Upper lobe of right lung (tissue), 1 donor: ENCODE results near the gene UAP1L1. TPM values are rescaled to one million over a fixed set of nuclear protein-coding genes. Genes with fewer than 3 reads are reported as not detected.
A peak's percentile ranks its signal among the peaks of the same experiment; 100 is the strongest.

Source experiments
- ATAC-seq: fragments of 200-7000 bp; cut with Tn5 transposase; one replicate; pipeline ENCODE4 v1.9.1; 2020; ENCODE audit warnings: mild to moderate bottlenecking, moderate library complexity
- DNase-seq: peaks from one replicate; pipeline ENCODE4 v3.0.0-alpha.2; 2020
- H3K27ac ChIP-seq: fragments of 200-600 bp; one replicate; pipeline ENCODE4 v1.8.0; 2022
- H3K27me3 ChIP-seq: fragments of 200-600 bp; one replicate; pipeline ENCODE4 v1.8.0; 2022; ENCODE audit warnings: mild to moderate bottlenecking
- H3K36me3 ChIP-seq: fragments of 200-600 bp; one replicate; pipeline ENCODE4 v1.8.0; 2022
- H3K4me1 ChIP-seq: fragments of 200-600 bp; one replicate; pipeline ENCODE4 v1.8.0; 2022
- H3K4me3 ChIP-seq: fragments of 200-600 bp; one replicate; pipeline ENCODE4 v1.8.0; 2022; ENCODE audit warnings: mild to moderate bottlenecking
- H3K9me3 ChIP-seq: fragments of 200-600 bp; one replicate; pipeline ENCODE4 v1.8.0; 2022
- CTCF ChIP-seq: fragments of 200-600 bp; IDR thresholded peaks from one replicate; pipeline ENCODE4 v1.8.0; 2022; ENCODE audit warnings: antibody characterized with exemption
- intact Hi-C: fragments of 100-400 bp; cut with DNase I; formaldehyde crosslinking; loops from one replicate; pipeline ENCODE4 v1.11.0; 2022
- total RNA-seq: library from RNA; stranded (reverse); fragmentation: NEBNext Ultra II Directional; extraction: Animal tissue kit (Norgen Biotek cat#: 25700); gene quantifications from one replicate; pipeline ENCODE4 v1.2.1, GENCODE V29; 2021
- donor health status: DM: no; HTN: yes; CAD: no; lungs with severe emphysema.

Gene UAP1L1
- total RNA-seq, 1 donor from 2014 or later: 30.7 TPM

DNA sequence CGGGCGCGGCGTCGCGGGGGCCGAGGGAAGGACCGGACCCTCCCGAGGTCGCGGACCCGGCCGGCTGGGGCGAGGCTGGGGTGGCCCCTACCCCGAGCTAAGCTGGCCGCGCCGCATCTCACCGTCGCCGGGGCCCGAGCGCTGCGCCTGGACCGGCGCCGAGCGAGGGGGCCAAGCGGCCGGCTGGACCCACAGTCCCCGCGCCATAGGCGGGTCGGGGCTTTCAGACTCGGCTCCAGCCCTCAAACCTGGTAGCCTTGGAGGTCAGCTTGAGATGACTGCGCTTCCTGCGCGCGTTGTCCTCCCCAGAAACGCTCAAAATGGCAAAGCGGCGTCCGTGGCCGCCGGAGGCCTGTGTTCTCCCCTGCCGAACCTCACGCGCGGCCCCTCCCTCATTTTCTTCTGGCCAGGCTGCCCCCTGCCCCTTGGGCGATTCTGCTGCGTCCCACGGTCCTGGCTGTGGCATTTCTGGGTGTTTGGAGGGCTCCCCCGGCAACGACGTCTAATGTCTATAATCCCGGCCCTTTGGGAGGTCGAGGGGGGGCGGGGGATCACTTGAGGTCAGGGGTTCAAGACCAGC lies 52.9 kb downstream of the UAP1L1 start:
- Histone ChIP-seq H3K27ac (peak overlapping the region; percentile 85), H3K4me1 (peaks cover 26% of the 10 kb centered on the region), H3K27me3 (no peaks in the 10 kb centered on the region), H3K36me3 (no peaks in the 10 kb centered on the region), H3K9me3 (no peaks in the 10 kb centered on the region), H3K4me3 (peak overlapping the region; percentile 77)
- ATAC-seq (peak; percentile 5), DNase-seq (peak; percentile 59)
- intact Hi-C loops: no loop called here
- TF ChIP-seq CTCF: no peak

Other genes starting within 250 kb of the UAP1L1 start
- 2.7 TPM for gene AJM1, start 235.0 kb upstream of the UAP1L1 start, total RNA-seq
- 82.1 TPM for gene PHPT1, start 228.1 kb upstream of the UAP1L1 start, total RNA-seq
- 12.9 TPM for gene MAMDC4, start 225.2 kb upstream of the UAP1L1 start, total RNA-seq
- gene EDF1, start 211.2 kb upstream of the UAP1L1 start, total RNA-seq: 250 TPM
- 14.8 TPM for gene TRAF2, start 191.0 kb upstream of the UAP1L1 start, total RNA-seq
- 91.2 TPM for gene FBXW5, start 132.8 kb upstream of the UAP1L1 start, total RNA-seq
- gene C8G, start 132.3 kb upstream of the UAP1L1 start, total RNA-seq: 1.1 TPM
- gene LCN12, start 125.2 kb upstream of the UAP1L1 start, total RNA-seq: 2.6 TPM
- 477 TPM for gene PTGDS, start 100.0 kb upstream of the UAP1L1 start, total RNA-seq
- 5.1 TPM for gene LCNL1, start 94.5 kb upstream of the UAP1L1 start, total RNA-seq
- gene PAXX, start 85.1 kb upstream of the UAP1L1 start, total RNA-seq: 53.1 TPM
- gene CLIC3, start 80.9 kb upstream of the UAP1L1 start, total RNA-seq: 80.7 TPM
- gene ABCA2, start 49.3 kb upstream of the UAP1L1 start, total RNA-seq: 44.3 TPM
- gene FUT7, start 45.4 kb upstream of the UAP1L1 start, total RNA-seq: 0.81 TPM
- 152 TPM for gene NPDC1, start 31.3 kb upstream of the UAP1L1 start, total RNA-seq
- gene ENTPD2, start 23.5 kb upstream of the UAP1L1 start, total RNA-seq: 0.41 TPM
- 0.84 TPM for gene SAPCD2, start 7.0 kb upstream of the UAP1L1 start, total RNA-seq
- gene MAN1B1, start 9.5 kb downstream of the UAP1L1 start, total RNA-seq: 39.4 TPM
- 183 TPM for gene DPP7, start 37.2 kb downstream of the UAP1L1 start, total RNA-seq
- gene GRIN1, start 61.6 kb downstream of the UAP1L1 start, total RNA-seq: 0.64 TPM
- gene LRRC26, start 92.5 kb downstream of the UAP1L1 start, total RNA-seq: not detected
- not detected for gene TMEM210, start 94.5 kb downstream of the UAP1L1 start, total RNA-seq
- 51.4 TPM for gene ANAPC2, start 111.0 kb downstream of the UAP1L1 start, total RNA-seq
- gene SSNA1, start 111.2 kb downstream of the UAP1L1 start, total RNA-seq: 55.5 TPM
- 22.3 TPM for gene TPRN, start 123.2 kb downstream of the UAP1L1 start, total RNA-seq
- gene TMEM203, start 128.1 kb downstream of the UAP1L1 start, total RNA-seq: 28.7 TPM
- 16.7 TPM for gene NDOR1, start 128.2 kb downstream of the UAP1L1 start, total RNA-seq
- 6.7 TPM for gene RNF208, start 144.7 kb downstream of the UAP1L1 start, total RNA-seq
- 0.41 TPM for gene CYSRT1, start 147.7 kb downstream of the UAP1L1 start, total RNA-seq
- 0.35 TPM for gene RNF224, start 150.0 kb downstream of the UAP1L1 start, total RNA-seq
- gene SLC34A3, start 153.4 kb downstream of the UAP1L1 start, total RNA-seq: 0.23 TPM
- gene TUBB4B, start 163.8 kb downstream of the UAP1L1 start, total RNA-seq: 191 TPM
- not detected for gene STPG3, start 173.8 kb downstream of the UAP1L1 start, total RNA-seq
- gene NELFB, start 177.8 kb downstream of the UAP1L1 start, total RNA-seq: 47.2 TPM
- gene TOR4A, start 200.2 kb downstream of the UAP1L1 start, total RNA-seq: 27.4 TPM
- 21.5 TPM for gene NRARP, start 224.8 kb downstream of the UAP1L1 start, total RNA-seq